HL-60 (cell line): Measurements from ENCODE around the gene WDR64.
"Not testable (repeated sequence)": the region's sequence is repeated elsewhere in the genome, so short reads cannot be mapped to it uniquely, and the experiment has no call there.

ENCODE experiments used
- DNase-seq, 2 experiments: peaks; one replicate each; pipeline ENCODE4 v3.0.0-alpha.2; 2010 to 2020; ENCODE audit warnings: low read depth in 1 of 2, low spot score in 1 of 2
- H3K27ac ChIP-seq: fragments of 250-450 bp; sonication (Bioruptor Pico); replicated peaks from 2 replicates; pipeline ENCODE4 v1.5.1; 2020; ENCODE audit warnings: mild to moderate bottlenecking, moderate library complexity
- H3K27me3 ChIP-seq: fragments of 250-450 bp; sonication (Bioruptor Pico); 2 replicates; pipeline ENCODE4 v1.5.1; 2021; ENCODE audit warnings: mild to moderate bottlenecking, moderate library complexity; ENCODE audit not compliant: insufficient read depth, poor library complexity, severe bottlenecking
- H3K4me3 ChIP-seq: replicated peaks from 2 replicates; pipeline ENCODE4 v1.5.1; 2011; ENCODE audit warnings: mild to moderate bottlenecking, control low read depth, low read length; ENCODE audit not compliant: insufficient read depth
- GABPA ChIP-seq: IDR thresholded peaks from 2 replicates; pipeline ENCODE4 v1.6.1; 2012; ENCODE audit warnings: low read depth
- POLR2AphosphoS5 ChIP-seq: IDR thresholded peaks from 2 replicates; pipeline ENCODE4 v1.6.1; 2012; ENCODE audit warnings: low read depth
- SPI1 ChIP-seq: IDR thresholded peaks from 2 replicates; pipeline ENCODE4 v1.6.1; 2012; ENCODE audit warnings: low read depth, mild to moderate bottlenecking, borderline replicate concordance
- TF ChIP-seq, protein P1 (sequence below): IDR thresholded peaks from one replicate; pipeline ENCODE4 v1.5.1; 2011; ENCODE audit warnings: low read length, control low read depth, inconsistent platforms; ENCODE audit not compliant: insufficient read depth
- TF ChIP-seq, protein P2 (sequence below): IDR thresholded peaks from 2 replicates; pipeline ENCODE4 v1.6.1; 2012; ENCODE audit warnings: low read depth; ENCODE audit not compliant: insufficient replicate concordance

Gene WDR64

DNA sequence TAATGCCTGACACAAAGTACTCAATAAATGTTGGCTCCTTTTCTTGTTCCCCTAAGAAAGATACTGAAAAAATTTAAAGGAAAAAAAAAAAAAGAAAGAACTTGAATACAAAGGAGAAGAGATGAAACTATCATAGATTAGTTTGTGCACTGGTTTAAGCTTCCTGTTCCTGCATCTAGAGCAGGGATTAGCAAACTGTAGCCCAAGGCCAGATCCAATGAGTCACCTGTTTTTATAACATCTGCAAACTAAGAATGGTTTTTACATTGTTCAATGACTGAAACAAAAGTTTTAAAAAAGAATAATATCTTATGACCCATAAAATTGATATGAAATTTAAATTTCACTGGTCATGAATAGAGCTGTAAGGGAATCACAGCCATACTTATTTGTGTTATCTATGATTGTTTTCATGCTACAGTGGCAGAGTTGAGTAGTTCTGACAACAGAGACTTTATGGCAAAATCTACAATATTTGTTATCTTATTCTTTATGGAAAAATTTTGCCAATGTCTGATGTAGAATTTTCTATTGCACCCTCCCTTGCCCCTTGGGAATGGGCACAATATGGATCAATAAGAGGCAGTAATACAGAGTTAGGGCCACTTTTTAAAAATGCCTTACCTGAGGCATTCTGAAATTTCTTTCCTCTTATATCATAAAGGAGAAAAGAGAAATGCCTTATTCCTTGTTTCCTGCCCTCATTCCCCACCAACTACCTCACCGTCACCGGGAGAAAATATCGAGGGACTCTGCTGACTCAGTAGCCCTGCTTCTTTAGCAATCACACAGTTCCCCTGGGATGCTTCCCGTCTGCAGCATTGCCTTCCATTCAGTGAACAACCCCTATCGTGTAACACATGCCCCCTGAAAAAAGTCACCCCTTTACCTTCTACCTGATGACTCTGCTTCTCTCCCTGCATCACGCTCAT, 50.6 kb downstream of the WDR64 start:
- no peak for DNase-seq
- no peak overlapping the region for H3K4me3 ChIP-seq
- H3K27ac ChIP-seq: no peak overlapping the region
- no peaks in the 10 kb centered on the region for H3K27me3 ChIP-seq
- TF ChIP-seq, protein P1, sequence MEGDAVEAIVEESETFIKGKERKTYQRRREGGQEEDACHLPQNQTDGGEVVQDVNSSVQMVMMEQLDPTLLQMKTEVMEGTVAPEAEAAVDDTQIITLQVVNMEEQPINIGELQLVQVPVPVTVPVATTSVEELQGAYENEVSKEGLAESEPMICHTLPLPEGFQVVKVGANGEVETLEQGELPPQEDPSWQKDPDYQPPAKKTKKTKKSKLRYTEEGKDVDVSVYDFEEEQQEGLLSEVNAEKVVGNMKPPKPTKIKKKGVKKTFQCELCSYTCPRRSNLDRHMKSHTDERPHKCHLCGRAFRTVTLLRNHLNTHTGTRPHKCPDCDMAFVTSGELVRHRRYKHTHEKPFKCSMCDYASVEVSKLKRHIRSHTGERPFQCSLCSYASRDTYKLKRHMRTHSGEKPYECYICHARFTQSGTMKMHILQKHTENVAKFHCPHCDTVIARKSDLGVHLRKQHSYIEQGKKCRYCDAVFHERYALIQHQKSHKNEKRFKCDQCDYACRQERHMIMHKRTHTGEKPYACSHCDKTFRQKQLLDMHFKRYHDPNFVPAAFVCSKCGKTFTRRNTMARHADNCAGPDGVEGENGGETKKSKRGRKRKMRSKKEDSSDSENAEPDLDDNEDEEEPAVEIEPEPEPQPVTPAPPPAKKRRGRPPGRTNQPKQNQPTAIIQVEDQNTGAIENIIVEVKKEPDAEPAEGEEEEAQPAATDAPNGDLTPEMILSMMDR: no peak
- TF ChIP-seq SPI1 (no peak), POLR2AphosphoS5 (no peak), GABPA (no peak)
- TF ChIP-seq, protein P2, sequence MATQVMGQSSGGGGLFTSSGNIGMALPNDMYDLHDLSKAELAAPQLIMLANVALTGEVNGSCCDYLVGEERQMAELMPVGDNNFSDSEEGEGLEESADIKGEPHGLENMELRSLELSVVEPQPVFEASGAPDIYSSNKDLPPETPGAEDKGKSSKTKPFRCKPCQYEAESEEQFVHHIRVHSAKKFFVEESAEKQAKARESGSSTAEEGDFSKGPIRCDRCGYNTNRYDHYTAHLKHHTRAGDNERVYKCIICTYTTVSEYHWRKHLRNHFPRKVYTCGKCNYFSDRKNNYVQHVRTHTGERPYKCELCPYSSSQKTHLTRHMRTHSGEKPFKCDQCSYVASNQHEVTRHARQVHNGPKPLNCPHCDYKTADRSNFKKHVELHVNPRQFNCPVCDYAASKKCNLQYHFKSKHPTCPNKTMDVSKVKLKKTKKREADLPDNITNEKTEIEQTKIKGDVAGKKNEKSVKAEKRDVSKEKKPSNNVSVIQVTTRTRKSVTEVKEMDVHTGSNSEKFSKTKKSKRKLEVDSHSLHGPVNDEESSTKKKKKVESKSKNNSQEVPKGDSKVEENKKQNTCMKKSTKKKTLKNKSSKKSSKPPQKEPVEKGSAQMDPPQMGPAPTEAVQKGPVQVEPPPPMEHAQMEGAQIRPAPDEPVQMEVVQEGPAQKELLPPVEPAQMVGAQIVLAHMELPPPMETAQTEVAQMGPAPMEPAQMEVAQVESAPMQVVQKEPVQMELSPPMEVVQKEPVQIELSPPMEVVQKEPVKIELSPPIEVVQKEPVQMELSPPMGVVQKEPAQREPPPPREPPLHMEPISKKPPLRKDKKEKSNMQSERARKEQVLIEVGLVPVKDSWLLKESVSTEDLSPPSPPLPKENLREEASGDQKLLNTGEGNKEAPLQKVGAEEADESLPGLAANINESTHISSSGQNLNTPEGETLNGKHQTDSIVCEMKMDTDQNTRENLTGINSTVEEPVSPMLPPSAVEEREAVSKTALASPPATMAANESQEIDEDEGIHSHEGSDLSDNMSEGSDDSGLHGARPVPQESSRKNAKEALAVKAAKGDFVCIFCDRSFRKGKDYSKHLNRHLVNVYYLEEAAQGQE: no peak

DNA sequence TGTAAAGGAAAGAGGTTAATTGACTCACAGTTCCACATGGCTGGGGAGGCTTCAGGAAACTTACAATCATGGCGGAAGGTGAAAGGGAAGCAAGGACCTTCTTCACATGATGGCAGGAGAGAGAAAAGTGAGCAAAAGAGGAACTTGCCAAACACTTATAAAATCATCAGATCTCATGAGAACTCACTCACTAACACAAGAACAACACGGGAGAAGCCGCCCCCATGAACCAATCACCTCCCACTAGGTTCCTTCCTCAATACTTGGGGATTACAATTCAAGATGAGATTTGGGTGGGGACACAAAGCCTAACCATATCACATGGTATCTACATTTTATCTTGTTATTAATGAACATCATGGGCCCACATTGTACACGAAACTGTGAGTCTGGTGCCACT, 51.7 kb downstream of the WDR64 start:
- H3K4me3 ChIP-seq, H3K27ac ChIP-seq, DNase-seq, H3K27me3 ChIP-seq: not testable (repeated sequence)

DNA sequence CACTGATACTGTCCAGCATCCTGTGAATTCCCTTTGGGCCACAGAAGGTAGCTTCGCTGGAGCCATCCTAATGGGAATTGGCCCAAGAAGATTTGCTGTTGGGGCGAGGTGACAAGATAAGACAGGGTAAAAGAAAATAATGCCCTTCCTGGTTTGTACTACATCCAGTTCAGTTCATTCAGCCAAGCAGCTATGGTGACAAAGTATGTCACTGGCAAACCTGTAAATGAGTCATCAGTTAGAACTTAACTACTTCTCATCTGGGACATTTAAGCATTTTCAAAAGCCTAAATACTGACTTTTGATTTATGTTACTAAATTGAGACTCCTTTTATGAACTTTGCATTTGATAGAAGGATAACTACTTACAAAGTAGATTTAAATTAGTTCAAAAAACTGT, 54.2 kb downstream of the WDR64 start:
- DNase-seq: no peak
- TF ChIP-seq SPI1: no peak
- TF ChIP-seq, protein P2: no peak
- TF ChIP-seq, protein P1: no peak
- TF ChIP-seq GABPA: no peak
- TF ChIP-seq POLR2AphosphoS5: no peak
- H3K27me3 ChIP-seq: no peaks in the 10 kb centered on the region
- H3K27ac ChIP-seq: no peak overlapping the region
- no peak overlapping the region for H3K4me3 ChIP-seq

DNA sequence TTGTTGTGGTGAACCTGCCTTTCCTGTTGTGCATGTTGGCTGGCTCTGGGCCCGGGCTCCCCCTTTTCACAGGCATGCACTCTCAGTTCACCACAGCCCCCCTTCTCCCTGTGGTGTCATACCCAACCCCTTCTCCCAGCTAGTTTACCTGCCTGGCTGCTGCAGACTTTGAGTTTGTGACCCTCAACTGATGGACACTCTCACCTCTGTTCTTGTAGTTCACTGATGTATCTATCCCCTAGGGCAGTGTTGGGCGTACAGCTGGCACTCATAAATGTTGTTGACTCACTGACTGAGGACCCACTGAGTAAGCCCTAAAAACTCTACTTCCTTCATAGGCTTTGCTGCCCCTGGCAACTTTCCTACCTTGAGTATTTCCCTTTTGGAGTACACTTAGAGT, 54.9 kb downstream of the WDR64 start:
- H3K4me3 ChIP-seq: no peak overlapping the region
- no peak for DNase-seq
- H3K27ac ChIP-seq: no peak overlapping the region

More for the DNA sequence above, 54.9 kb downstream of the WDR64 start:
- H3K27me3 ChIP-seq: peaks cover 3% of the 10 kb centered on the region
- TF ChIP-seq, protein P2: no peak
- TF ChIP-seq SPI1 (no peak), GABPA (no peak), POLR2AphosphoS5 (no peak)
- TF ChIP-seq, protein P1: no peak
